Smooth muscle cell of the brain vasculature (primary cell): ENCODE results near the gene PRMT2.

Source experiments
- DNase-seq: peaks from one replicate; pipeline ENCODE4 v3.0.0-alpha.2; 2012; ENCODE audit warnings: low read depth, low spot score

The PRMT2 gene

DNA sequence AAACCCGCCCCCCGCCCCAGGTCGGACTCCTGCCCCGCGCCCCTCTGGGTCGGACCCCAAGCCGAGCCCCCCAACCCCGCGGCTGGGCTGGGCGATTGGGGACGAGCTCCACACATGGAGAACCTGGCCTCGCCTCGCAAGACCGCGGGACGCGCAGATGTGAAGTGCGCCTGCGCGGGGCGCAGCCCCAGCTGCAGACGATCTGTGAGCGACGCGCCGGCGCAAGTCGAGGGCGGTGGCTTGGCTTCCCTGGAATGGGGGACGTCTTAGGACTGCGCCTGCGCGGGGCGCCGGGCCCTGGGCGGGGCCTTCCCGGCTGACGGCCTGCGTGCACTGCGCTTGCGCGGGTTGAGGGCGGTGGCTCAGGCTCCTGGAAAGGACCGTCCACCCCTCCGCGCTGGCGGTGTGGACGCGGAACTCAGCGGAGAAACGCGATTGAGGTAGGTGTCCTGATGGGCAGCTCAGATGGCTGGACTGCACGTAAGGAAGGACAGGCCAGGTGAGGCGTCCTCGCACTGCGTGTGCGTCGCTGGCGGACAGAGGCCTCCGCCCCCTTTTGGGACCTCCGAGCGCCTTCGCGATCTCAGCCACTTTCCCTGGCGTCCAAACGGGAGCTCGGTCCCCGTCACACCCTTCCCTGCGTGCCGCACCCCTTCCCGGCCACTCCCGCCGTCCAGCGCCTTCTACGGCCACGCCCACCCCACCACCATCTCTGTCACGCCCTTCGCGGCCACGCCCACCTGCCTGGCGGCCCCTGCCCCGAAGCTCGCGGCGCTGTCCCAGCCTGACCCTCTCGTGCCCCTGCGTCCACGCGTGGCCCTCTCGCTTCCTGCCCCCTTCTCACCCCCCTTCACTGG lies at the start of gene PRMT2:
PRMT2 (plus strand) TSS at position 351 of the 857 bp plus-strand sequence. CDS start 1,278 bp downstream, outside the sequence.
- peak; percentile 93 for DNase-seq

GRCh38 chr21:46594276-46594675 lies 41.2 kb upstream of the PRMT2 start:
- no peak for DNase-seq

GRCh38 chr21:46596201-46596600 lies 39.3 kb upstream of the PRMT2 start:
- DNase-seq: no peak

GRCh38 chr21:46597031-46597430 lies 38.4 kb upstream of the PRMT2 start:
- DNase-seq: no peak

GRCh38 chr21:46597896-46598343 lies 37.6 kb upstream of the PRMT2 start:
- DNase-seq: no peak

DNA sequence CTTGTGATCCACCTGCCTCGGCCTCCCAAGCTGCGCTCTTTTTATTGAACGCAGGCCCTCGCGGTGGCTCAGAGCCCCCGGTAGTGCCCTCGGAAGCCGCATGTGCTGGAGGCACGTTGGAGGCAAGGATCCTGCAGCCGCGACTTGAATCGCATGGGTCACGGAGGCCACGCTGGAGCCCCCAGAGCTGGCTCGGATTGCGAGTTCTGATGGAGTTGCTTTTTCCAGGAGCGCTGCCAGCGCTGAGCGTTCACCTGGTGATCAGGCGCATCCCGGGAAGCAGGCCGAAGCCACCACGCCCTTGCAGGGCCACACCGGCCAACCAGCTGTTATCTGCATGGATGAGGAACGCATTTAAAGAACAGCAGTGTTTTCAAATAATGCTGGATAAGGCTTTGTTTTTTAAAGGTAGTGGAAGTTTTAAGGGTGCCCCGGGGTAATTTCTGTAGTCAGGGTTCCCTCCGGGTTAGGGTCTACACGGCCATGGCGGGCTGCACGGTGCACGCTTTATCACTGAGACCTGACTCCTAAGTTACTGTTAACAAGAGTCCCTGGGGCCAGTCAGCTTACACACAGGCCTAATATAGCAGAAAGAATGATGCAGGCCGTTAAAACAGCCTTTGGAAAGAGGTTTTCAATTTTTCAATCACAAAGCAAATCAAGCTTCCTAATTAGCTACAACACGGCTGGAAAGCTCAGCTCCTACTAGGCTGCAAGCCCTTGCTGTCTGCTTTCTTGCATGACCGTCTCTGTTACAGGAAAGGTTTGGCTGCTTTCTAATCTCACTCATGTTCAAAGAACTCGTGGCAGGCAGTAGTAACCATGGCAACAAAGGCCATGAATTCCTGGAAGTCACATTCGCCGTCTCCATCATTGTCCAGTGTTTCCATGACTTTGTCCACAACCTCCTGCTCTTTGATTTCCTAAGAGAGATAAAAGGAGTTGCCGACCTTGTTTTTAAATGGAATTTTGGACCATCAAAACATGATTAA lies 36.6 kb upstream of the PRMT2 start:
- DNase-seq: no peak

DNA sequence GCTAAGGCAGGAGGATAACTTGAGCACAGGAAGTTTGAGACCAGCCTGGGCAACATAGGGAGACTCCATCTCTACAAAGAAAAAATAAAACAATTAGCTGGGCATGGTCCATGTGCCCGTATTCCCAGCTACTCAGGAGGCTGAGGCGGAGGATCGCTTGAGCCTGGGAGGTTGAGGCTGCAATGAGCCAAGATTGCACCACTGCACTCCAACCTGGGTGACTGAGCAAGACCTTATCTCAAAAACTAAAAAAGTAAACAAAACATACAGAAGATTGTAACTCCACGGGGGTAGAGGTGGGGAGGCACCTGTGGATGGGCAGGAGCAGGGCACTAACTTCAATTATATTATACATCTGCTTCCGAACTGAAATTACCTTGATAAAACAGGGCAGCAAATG lies 35.2 kb upstream of the PRMT2 start:
- DNase-seq: no peak

- DNase-seq: no peak
These were observed 34.5 kb upstream of the PRMT2 start for GRCh38 chr21:46600978-46601377.

DNA sequence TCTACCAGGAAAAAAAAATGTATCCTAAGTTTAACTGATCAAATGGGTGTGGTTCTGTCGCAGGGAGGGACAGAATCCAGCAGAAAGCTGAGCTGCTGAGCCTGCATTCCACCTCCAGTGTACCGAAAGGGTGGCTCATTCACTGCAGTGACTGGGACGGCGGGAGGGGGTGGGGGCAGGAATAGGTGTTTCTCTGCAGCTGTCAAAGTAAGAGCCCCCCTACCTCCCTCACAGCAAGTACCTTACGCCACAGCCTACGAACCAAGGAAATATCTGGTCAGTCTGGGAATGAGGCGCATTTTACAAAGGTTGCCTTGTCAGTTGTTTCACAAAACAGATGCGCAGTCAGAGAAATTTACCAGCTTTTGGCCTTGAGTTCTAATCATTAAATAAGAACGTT lies 32.2 kb upstream of the PRMT2 start:
- DNase-seq: no peak

- DNase-seq: no peak
These were observed 31.0 kb upstream of the PRMT2 start for GRCh38 chr21:46604329-46604974.

- no peak for DNase-seq
These were observed 30.3 kb upstream of the PRMT2 start, which contains the start of gene S100B for GRCh38 chr21:46604975-46605766. Gene S100B, minus strand, starts transcription at chr21:46605082. Its CDS starts 2,667 bp downstream, at chr21:46602415.

DNA sequence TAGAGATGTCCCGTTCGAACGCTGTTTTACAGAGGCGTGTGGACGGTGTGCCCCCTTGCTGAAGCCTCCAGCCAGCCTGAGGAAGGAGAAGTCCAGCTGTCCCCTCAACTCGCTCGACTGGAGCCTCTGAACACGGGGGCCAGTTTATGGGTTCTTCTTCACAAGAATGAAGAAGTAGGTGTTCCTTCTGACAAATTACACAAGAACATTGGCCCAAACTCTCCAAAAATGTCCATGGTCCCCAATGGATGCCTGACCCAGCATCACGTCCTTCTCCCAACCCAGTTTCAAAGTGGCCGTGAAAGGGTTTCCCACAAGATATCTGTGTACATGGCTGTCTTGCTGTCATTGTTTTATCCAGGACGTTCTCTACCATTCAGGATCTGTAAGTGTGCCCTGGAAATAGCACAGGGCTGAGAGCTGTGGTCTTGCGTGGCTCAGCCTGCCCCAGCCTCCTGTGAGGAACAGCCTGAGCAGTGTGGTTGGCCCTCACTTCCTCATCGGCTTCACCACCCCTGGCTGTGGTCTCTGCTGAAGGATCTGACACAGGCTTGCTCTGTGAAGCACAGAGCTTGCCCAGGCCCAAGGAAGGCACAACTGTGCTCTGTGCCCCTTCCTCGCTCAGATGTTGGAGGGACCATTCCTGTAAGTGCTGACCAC lies 29.6 kb upstream of the PRMT2 start:
- no peak for DNase-seq

DNA sequence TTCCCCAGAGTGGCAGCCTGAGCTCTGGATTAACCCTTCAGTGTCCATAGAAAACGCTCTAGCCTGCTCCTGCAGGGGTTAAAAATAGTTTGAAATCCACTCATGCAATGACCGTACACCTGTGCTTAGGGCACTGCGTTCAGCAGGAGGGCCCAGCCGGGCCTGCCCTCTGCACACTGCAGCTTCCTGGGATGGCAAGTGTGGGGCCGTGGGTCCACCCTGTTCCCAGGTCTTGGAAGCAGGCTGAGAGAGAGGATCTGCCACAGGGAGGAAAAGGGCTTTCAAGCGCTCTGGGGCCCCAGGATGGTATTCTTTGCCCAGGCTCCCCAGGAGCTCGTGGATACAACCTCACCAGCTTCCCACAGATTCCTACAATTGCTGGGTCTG lies 29.1 kb upstream of the PRMT2 start:
- no peak for DNase-seq

GRCh38 chr21:46607636-46608035 lies 27.8 kb upstream of the PRMT2 start:
- DNase-seq: no peak

- no peak for DNase-seq
These were observed 26.8 kb upstream of the PRMT2 start for GRCh38 chr21:46608672-46609111.

- no peak for DNase-seq
These were observed 25.3 kb upstream of the PRMT2 start for GRCh38 chr21:46610018-46610701.

GRCh38 chr21:46613391-46613790 lies 22.1 kb upstream of the PRMT2 start:
- no peak for DNase-seq

DNA sequence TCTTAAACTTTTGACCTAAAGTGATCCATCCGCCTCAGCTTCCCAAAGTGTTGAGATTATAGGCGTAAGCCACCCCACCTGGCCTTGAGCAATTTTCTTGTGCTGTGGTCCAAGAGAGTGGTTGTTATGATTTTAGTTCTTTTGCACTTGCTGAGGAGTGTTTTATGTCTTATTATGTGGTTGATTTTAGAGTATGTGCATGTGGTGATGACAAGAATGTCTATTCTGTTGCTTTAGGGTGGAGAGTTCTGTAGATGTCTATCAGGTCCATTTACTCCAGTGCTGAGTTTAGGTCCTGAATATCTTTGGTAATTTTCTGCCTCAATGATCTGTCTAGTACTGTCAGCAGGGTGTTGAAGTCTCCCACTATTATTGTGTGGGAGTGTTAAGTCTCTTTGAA lies 19.4 kb upstream of the PRMT2 start:
- DNase-seq: no peak

DNA sequence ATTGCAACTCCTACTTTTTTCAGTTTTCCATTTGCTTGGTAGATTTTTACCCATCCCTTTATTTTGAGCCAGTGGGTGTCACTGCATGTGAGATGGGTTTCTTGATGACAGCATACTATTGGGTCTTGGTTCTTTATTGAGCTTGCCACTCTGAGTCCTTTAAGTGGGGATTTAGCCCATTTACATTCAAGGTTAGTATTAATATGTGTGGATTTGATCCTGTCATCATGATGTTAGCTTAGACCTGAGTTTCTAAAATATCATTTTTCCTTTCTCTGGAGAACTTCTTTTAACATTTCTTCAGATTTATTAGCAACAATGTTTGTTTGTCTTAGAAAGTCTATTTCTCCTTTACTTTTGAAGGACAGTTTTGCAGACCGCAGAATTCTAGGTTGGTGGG lies 18.8 kb upstream of the PRMT2 start:
- DNase-seq: no peak
